B cell (primary cell): ENCODE measurements around the gene ANAPC13. TPM values are rescaled to one million over a fixed set of nuclear protein-coding genes. Genes with fewer than 3 reads are reported as not detected.

Experiments used
- ATAC-seq: fragments of 200-7000 bp; cut with Tn5 transposase; one replicate; pipeline ENCODE4 v1.10.0; 2021; ENCODE audit warnings: low read depth, mild to moderate bottlenecking, moderate number of reproducible peaks, moderate library complexity
- CTCF ChIA-PET: fragments of 350-600 bp; sonication (Branson Sonifier 250); formaldehyde crosslinking; loops from one replicate; lab custom pipeline; 2021; ENCODE audit warnings: antibody characterized with exemption, inconsistent platforms; lab: Charles Lee
- POLR2A ChIA-PET: fragments of 350-600 bp; sonication (Branson Sonifier 250); formaldehyde crosslinking; loops from one replicate; lab custom pipeline; 2021; ENCODE audit warnings: antibody characterized with exemption; lab: Charles Lee
- DNase-seq: peaks from one replicate; pipeline ENCODE4 v3.0.0; 2013
- H2AFZ ChIP-seq: 2 replicates; pipeline ENCODE4 v1.6.1; 2012; ENCODE audit warnings: mild to moderate bottlenecking, low read depth, low read length; ENCODE audit not compliant: insufficient read depth, poor library complexity, severe bottlenecking
- H3K27ac ChIP-seq, 2 donors: 1 replicate in 1 of 2; 2 replicates in 1 of 2; pipeline ENCODE4 v1.5.1; 2012 to 2013; ENCODE audit warnings: low read length in 2 of 2, mild to moderate bottlenecking in 2 of 2, moderate library complexity in 1 of 2
- H3K27me3 ChIP-seq, 4 experiments: fragments of 200-600 bp in 1 of 4; sonication (generic) in 1 of 4; replicated peaks in 1 of 4; 1 replicate in 2 of 4; 2 replicates in 2 of 4; pipeline versions ENCODE4 v1.6.1 to v1.7.0; 2013 to 2016; ENCODE audit warnings: low read length in 3 of 4, mild to moderate bottlenecking in 2 of 4, mixed read lengths in 1 of 4, moderate library complexity in 1 of 4; ENCODE audit not compliant: insufficient read depth in 4 of 4, control insufficient read depth in 3 of 4; ENCODE audit errors: control extremely low read depth in 1 of 4
- H3K36me3 ChIP-seq, 2 experiments: replicated peaks in 1 of 2; 1 replicate in 1 of 2; 2 replicates in 1 of 2; pipeline versions ENCODE4 v1.6.1 to v1.7.1; 2013; ENCODE audit warnings: low read length in 1 of 2; ENCODE audit not compliant: insufficient read depth in 2 of 2, control insufficient read depth in 1 of 2; ENCODE audit errors: control extremely low read depth in 1 of 2, extremely low read depth in 1 of 2
- H3K4me1 ChIP-seq, 2 donors: fragments of 200-600 bp in 1 of 2; sonication (generic) in 1 of 2; 1 replicate in 1 of 2; 2 replicates in 1 of 2; pipeline versions ENCODE4 v1.5.1 to v1.6.1; 2013 to 2017; ENCODE audit warnings: low read length in 2 of 2; ENCODE audit not compliant: control insufficient read depth in 2 of 2, insufficient read depth in 2 of 2
- H3K4me2 ChIP-seq: replicated peaks from 2 replicates; pipeline ENCODE3; 2012; ENCODE audit warnings: mild to moderate bottlenecking, low read depth, low read length; ENCODE audit not compliant: poor library complexity, severe bottlenecking
- H3K4me3 ChIP-seq, 5 experiments: fragments of 200-600 bp in 1 of 5; sonication (generic) in 1 of 5; 1 replicate in 3 of 5; 2 replicates in 2 of 5; pipeline versions ENCODE4 v1.5.1 to v1.7.0; 2011 to 2016; ENCODE audit warnings: low read length in 4 of 5, mild to moderate bottlenecking in 4 of 5, low read depth in 2 of 5, control low read depth in 1 of 5, moderate library complexity in 1 of 5; ENCODE audit not compliant: insufficient read depth in 1 of 5; ENCODE audit errors: control extremely low read depth in 1 of 5, extremely low read depth in 1 of 5
- H3K79me2 ChIP-seq: fragments of 200-600 bp; sonication (generic); one replicate; pipeline ENCODE4 v1.6.0; 2016; ENCODE audit warnings: low read length; ENCODE audit not compliant: control insufficient read depth, insufficient read depth
- H3K9ac ChIP-seq: fragments of 200-600 bp; sonication (generic); 2 replicates; pipeline ENCODE4 v1.6.1; 2017; ENCODE audit warnings: mild to moderate bottlenecking, low read length, moderate library complexity
- H3K9me3 ChIP-seq, 3 donors: one replicate each; pipeline versions ENCODE4 v1.6.1 to v1.7.1; 2013; ENCODE audit warnings: low read length in 2 of 3; ENCODE audit not compliant: control insufficient read depth in 2 of 3, insufficient read depth in 1 of 3; ENCODE audit errors: control extremely low read depth in 1 of 3
- H4K20me1 ChIP-seq: 2 replicates; pipeline ENCODE4 v1.6.0; 2012; ENCODE audit warnings: mild to moderate bottlenecking, low read length; ENCODE audit not compliant: insufficient read depth, control insufficient read depth, poor library complexity, severe bottlenecking
- H3K27ac Mint-ChIP-seq: one replicate; pipeline ENCODE4 v1.8.0; 2021; ENCODE audit warnings: mixed read lengths
- H3K27me3 Mint-ChIP-seq: one replicate; pipeline ENCODE4 v1.8.0; 2021; ENCODE audit warnings: mixed read lengths
- H3K4me1 Mint-ChIP-seq: one replicate; pipeline ENCODE4 v1.8.0; 2021; ENCODE audit warnings: mixed read lengths
- H3K4me3 Mint-ChIP-seq: one replicate; pipeline ENCODE4 v1.8.0; 2021; ENCODE audit warnings: mixed read lengths
- H3K9me3 Mint-ChIP-seq: one replicate; pipeline ENCODE4 v1.8.0; 2022; ENCODE audit warnings: mixed read lengths; ENCODE audit not compliant: insufficient read depth
- EZH2 ChIP-seq: IDR thresholded peaks from 2 replicates; pipeline ENCODE4 v1.6.1; 2012; ENCODE audit warnings: borderline replicate concordance, low read depth, mild to moderate bottlenecking, moderate library complexity, low read length; ENCODE audit not compliant: insufficient read depth, poor library complexity, severe bottlenecking
- WGBS: methylation state at CpG from one replicate; pipeline ENCODE4 v1.1.5; 2013; ENCODE audit warnings: missing lambda C conversion rate; ENCODE audit not compliant: insufficient coverage; 5-methylcytosine and 5-hydroxymethylcytosine counted together
- intact Hi-C: fragments of 100-400 bp; cut with micrococcal nuclease; formaldehyde crosslinking; loops from one replicate; pipeline ENCODE4 v1.10.0; 2022
- polyA plus RNA-seq: library from polyadenylated mRNA; depleted of rRNA; stranded (reverse); fragments of >200 nt; gene quantifications from 2 replicates; pipeline ENCODE4 v1.2.3, GENCODE V29; 2012
- total RNA-seq, 2 donors: library from RNA; stranded (reverse); fragments of 120-200 nt in 1 of 2; gene quantifications; 1 replicate in 1 of 2; 2 replicates in 1 of 2; pipeline versions ENCODE4 v1.2.3 to v1.2.4, GENCODE V29; 2013 to 2022
- TF ChIP-seq, protein P1 (sequence below): fragments of 200-600 bp; IDR thresholded peaks from one replicate; pipeline ENCODE4 v1.8.0; 2022; ENCODE audit warnings: antibody characterized with exemption, mild to moderate bottlenecking

The ANAPC13 gene
- total and polyA plus RNA-seq, 2 donors (not counting 1 experiment from before 2014, with no cell fraction given), result 13.0 to 29.3 TPM

DNA sequence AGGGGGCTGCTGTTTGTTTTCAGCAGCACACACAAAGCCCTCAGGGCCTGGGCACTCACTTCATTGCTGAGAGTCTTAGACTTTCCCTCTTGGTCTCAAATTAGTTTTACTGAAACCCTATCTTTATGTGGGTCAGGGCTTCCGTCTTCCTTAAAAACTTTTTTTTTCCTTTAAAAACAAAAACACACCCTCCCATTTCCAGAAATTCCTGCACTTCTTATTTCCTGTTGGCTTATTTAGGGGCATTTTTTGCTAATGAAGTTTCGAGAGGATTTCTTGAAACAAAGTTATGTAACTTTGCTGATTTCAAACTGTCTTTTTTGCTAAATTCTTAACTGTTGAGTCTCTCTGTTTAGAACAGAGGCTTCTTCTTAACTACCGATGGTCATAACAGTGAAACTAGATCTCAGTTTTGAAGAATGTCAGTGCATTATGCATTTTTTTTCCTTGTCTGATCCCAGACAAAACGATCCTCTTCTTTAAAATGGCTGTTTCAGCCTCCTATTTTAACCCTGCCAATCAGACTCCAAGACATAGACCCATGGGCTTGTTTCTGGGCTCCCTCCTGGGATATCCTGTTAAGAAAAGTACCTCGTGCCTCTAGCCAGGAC, 23.3 kb downstream of the ANAPC13 start:
- no peaks in the 10 kb centered on the region for H3K9me3 Mint-ChIP-seq
- H3K27ac Mint-ChIP-seq, result no peak overlapping the region
- H3K9me3 ChIP-seq, result no peaks in the 10 kb centered on the region
- DNase-seq (no peak), ATAC-seq (no peak)
- no peak overlapping the region for H3K4me3 Mint-ChIP-seq
- intact Hi-C loops, result no loop called here
- H3K4me1 ChIP-seq, result no peaks in the 10 kb centered on the region
- H3K9ac ChIP-seq, result no peak overlapping the region
- H3K4me1 Mint-ChIP-seq, result no peaks in the 10 kb centered on the region
- ChIA-PET CTCF (no interaction called here), POLR2A (no interaction called here)
- no peaks in the 10 kb centered on the region for H3K79me2 ChIP-seq
- no peak overlapping the region for H3K4me3 ChIP-seq
- no peaks in the 10 kb centered on the region for H4K20me1 ChIP-seq
- peaks cover 25% of the 10 kb centered on the region for H3K27me3 Mint-ChIP-seq
- 50% methylated on average over 1 of the region's 5 CpGs for WGBS
- no peaks in the 10 kb centered on the region for H3K36me3 ChIP-seq
- no peak for TF ChIP-seq EZH2
- TF ChIP-seq, protein P1, sequence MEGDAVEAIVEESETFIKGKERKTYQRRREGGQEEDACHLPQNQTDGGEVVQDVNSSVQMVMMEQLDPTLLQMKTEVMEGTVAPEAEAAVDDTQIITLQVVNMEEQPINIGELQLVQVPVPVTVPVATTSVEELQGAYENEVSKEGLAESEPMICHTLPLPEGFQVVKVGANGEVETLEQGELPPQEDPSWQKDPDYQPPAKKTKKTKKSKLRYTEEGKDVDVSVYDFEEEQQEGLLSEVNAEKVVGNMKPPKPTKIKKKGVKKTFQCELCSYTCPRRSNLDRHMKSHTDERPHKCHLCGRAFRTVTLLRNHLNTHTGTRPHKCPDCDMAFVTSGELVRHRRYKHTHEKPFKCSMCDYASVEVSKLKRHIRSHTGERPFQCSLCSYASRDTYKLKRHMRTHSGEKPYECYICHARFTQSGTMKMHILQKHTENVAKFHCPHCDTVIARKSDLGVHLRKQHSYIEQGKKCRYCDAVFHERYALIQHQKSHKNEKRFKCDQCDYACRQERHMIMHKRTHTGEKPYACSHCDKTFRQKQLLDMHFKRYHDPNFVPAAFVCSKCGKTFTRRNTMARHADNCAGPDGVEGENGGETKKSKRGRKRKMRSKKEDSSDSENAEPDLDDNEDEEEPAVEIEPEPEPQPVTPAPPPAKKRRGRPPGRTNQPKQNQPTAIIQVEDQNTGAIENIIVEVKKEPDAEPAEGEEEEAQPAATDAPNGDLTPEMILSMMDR, result no peak
- H3K27ac ChIP-seq, result no peak overlapping the region
- no peaks in the 10 kb centered on the region for H3K27me3 ChIP-seq
- no peak overlapping the region for H2AFZ ChIP-seq
- no peak overlapping the region for H3K4me2 ChIP-seq

DNA sequence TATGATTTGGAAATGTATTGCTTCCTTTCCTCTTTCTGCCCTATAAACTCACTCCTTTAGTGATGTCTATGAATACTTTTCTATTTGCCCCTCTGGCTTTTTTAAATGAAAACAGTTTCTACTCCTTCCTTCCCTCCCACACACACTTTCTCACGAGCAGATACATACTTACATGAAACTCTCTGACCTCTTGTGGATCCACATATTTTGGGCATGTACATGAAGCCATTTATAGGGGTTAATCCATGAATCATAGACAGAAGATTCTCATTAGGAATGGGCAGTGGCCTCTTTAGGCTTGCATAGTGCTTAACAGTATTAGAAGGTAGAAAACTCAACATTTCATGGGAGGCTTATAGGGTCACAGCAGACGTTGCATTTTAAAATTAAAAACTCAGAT, 24.8 kb downstream of the ANAPC13 start:
- Histone ChIP-seq H3K9ac (no peak overlapping the region), H3K36me3 (no peaks in the 10 kb centered on the region), H2AFZ (no peak overlapping the region), H3K27ac (no peak overlapping the region), H3K4me2 (no peak overlapping the region), H4K20me1 (no peaks in the 10 kb centered on the region), H3K9me3 (no peaks in the 10 kb centered on the region), H3K4me3 (no peak overlapping the region), H3K4me1 (no peaks in the 10 kb centered on the region), H3K27me3 (peaks cover 0 to 3% (median 1%) of the 10 kb centered on the region in 4 experiments), H3K79me2 (no peaks in the 10 kb centered on the region)
- DNase-seq (no peak), ATAC-seq (no peak)
- Mint-ChIP-seq H3K4me3 (no peak overlapping the region), H3K9me3 (no peaks in the 10 kb centered on the region), H3K27me3 (peaks cover 35% of the 10 kb centered on the region), H3K27ac (no peak overlapping the region), H3K4me1 (no peaks in the 10 kb centered on the region)
- WGBS, result no CpG with 5 or more reads among the region's 2 CpGs
- POLR2A ChIA-PET, result no interaction called here
- CTCF ChIA-PET, result no interaction called here
- TF ChIP-seq, protein P1, result no peak
- TF ChIP-seq EZH2, result no peak
- intact Hi-C loops, result no loop called here
